SK-N-MC (cell line): ENCODE data around the gene TSEN2.
"Not testable (repeated sequence)": the region's sequence is repeated elsewhere in the genome, so short reads cannot be mapped to it uniquely, and the experiment has no call there.

Experiments used
- DNase-seq: peaks from one replicate; pipeline ENCODE4 v3.0.0-alpha.2; 2011; ENCODE audit warnings: low read depth, low spot score
- H3K27ac ChIP-seq: fragments of 200-600 bp; sonication (generic); 2 replicates; pipeline ENCODE4 v1.5.1; 2016; ENCODE audit warnings: mixed run types
- H3K36me3 ChIP-seq: fragments of 200-600 bp; sonication (generic); 2 replicates; pipeline ENCODE4 v1.6.1; 2017; ENCODE audit warnings: antibody characterized with exemption, low read length, mixed read lengths; ENCODE audit not compliant: insufficient read depth
- H3K4me3 ChIP-seq: fragments of 200-600 bp; sonication (generic); 2 replicates; pipeline ENCODE4 v1.5.1; 2016
- H3K9ac ChIP-seq: fragments of 200-600 bp; sonication (generic); 2 replicates; pipeline ENCODE4 v1.8.0; 2017; ENCODE audit warnings: mixed run types, mixed read lengths; ENCODE audit not compliant: insufficient read length
- H3K9me3 ChIP-seq: fragments of 200-600 bp; sonication (generic); 2 replicates; pipeline ENCODE4 v1.6.1; 2017; ENCODE audit warnings: low read depth, mild to moderate bottlenecking, antibody characterized with exemption, low read length, moderate library complexity, mixed read lengths
- EZH2 ChIP-seq: fragments of 200-600 bp; sonication (generic); IDR thresholded peaks from one replicate; pipeline ENCODE4 v1.6.1; 2017; ENCODE audit warnings: antibody characterized with exemption
- FOXP2 ChIP-seq: optimal IDR thresholded peaks from 2 replicates; pipeline ENCODE3; 2011; ENCODE audit warnings: mild to moderate bottlenecking, moderate library complexity; ENCODE audit not compliant: insufficient read depth; ENCODE audit errors: extremely low read length, control extremely low read depth
- POLR2AphosphoS5 ChIP-seq: IDR thresholded peaks from 2 replicates; pipeline ENCODE4 v1.6.1; 2012; ENCODE audit warnings: mild to moderate bottlenecking, low read depth, low read length, borderline replicate concordance

The TSEN2 gene

DNA sequence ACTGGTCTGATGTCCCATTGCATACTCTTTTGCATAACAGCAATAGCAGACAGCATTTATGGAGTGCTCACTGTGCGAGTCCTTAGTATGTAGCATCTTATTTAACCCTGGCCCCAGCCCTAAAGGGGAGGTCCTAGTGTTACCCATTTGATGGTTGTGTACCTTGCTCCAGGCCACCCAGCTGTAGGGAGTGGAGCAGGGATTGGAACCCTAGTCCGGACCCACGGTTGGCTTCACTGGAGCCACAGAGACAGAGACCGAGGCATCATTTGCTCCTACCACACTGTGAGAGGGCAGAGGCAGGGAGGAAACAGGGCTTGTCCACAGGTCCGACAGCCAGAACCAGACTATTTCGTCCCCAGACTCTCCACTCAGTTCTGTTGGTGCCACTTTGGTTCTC is 16.0 kb upstream of the TSEN2 start:
- Histone ChIP-seq H3K36me3 (no peaks in the 10 kb centered on the region), H3K27ac (no peak overlapping the region), H3K9me3 (no peaks in the 10 kb centered on the region), H3K9ac (no peak overlapping the region), H3K4me3 (no peak overlapping the region)
- no peak for TF ChIP-seq FOXP2
- no peak for TF ChIP-seq EZH2
- no peak for TF ChIP-seq POLR2AphosphoS5
- DNase-seq, result no peak

DNA sequence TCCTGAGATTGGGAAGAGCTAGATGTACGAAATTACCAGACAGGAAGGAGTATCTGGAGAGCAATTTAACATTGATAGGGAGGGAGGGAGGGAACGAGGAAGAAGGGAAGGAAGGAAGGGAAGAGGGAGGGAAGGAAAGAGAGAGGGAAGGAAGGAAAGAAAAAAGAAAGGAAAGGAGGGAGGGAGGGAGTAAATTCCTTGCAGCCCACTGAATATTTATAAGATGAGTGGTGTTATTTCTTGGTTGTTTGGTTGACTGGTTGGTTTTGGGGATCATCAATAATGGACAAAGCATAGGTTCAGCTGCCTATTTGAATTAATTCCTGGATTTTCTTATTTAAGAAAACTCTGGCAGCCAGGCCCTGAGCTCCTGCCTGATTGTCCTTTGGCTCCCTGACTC is 15.5 kb upstream of the TSEN2 start:
- no peak overlapping the region for H3K27ac ChIP-seq
- no peak for TF ChIP-seq POLR2AphosphoS5
- TF ChIP-seq EZH2, result no peak

DNA sequence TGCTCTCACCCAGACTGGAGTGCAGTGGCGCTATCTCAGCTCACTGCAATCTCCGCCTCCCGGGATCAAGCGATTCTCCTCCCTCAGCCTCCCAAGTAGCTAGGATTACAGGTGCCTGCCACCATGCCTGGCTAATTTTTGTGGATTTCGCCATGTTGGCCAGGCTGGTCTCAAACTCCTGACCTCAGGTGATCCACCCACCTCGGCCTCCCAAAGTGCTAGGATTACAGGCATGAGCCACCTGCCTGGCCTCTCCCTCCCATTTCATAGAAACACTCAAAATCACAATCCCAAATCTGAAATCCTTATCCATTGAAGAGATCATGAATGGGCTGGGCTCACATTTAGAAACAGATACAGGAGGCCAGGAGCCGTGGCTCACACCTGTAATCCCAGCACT is 15.1 kb upstream of the TSEN2 start:
- not testable (repeated sequence) for H3K9ac ChIP-seq, H3K9me3 ChIP-seq, DNase-seq, H3K36me3 ChIP-seq, H3K27ac ChIP-seq, H3K4me3 ChIP-seq

More for the DNA sequence above, 15.5 kb upstream of the TSEN2 start:
- Histone ChIP-seq H3K9me3 (no peaks in the 10 kb centered on the region), H3K9ac (no peak overlapping the region), H3K4me3 (no peak overlapping the region), H3K36me3 (no peaks in the 10 kb centered on the region)
- no peak for DNase-seq

DNA sequence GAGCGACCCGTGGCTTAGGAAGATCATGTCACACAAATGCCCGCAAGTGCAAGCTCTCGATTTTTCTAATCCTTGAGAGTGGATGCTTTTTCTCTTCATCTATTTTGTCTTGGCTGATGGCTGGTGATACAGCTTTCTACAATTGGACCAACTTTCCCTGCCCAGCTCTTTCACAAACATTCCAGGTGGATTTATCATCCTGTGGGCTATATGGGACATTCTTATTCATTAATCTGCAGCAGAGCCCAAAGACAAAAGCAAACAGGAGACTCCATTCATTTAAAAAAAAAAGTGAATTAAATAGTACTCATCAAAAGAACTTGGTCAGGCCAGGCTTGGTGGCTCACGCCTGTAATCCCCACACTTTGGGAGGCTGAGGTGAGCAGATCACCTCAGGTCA is 14.2 kb upstream of the TSEN2 start:
- no peaks in the 10 kb centered on the region for H3K9me3 ChIP-seq
- TF ChIP-seq EZH2 (no peak), FOXP2 (no peak), POLR2AphosphoS5 (no peak)
- no peak overlapping the region for H3K4me3 ChIP-seq
- H3K9ac ChIP-seq, result no peak overlapping the region
- no peaks in the 10 kb centered on the region for H3K36me3 ChIP-seq
- no peak for DNase-seq
- H3K27ac ChIP-seq, result no peak overlapping the region

DNA sequence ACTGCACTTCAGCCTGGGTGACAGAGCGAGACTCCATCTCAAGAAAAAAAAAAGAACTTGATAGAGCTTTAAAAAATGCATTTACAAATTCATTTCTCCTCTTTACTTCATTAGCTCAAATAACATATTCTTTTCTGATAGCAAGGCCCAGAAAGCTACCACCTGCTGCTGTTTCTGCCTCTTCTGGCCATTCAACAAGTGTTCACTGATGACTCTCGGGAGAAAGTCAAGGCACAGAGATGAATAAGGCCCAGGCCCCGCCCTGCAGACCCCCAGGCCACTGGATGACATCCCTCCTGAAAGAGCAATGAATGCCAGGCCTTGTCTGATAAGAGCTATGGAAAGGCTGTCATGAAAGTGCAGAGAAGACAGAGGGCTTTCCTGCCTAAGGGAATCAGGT is 13.6 kb upstream of the TSEN2 start:
- DNase-seq, result no peak
- Histone ChIP-seq H3K4me3 (no peak overlapping the region), H3K27ac (no peak overlapping the region), H3K9ac (no peak overlapping the region), H3K36me3 (no peaks in the 10 kb centered on the region), H3K9me3 (no peaks in the 10 kb centered on the region)
- TF ChIP-seq POLR2AphosphoS5, result no peak
- TF ChIP-seq EZH2, result no peak
- no peak for TF ChIP-seq FOXP2

DNA sequence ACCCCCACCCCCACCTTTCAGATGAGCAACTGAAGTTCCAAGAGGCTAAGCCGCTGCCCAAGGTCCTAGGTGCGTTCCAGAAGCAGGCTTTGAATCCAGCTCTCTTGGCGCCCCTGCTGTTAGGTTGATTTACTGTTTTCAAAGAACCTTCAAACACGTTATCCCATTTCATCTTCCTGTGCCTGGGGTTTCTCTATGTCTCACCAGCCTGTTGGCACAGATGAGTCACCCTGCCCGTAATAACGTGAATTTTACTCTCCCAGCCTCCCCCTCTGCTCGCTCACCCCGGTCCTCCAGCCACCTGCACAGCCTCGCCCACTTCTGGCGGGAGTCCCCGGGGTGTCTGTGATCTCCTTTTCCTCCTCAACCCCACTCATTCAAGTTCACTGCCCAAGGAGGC is 13.0 kb upstream of the TSEN2 start:
- DNase-seq, result no peak
- TF ChIP-seq FOXP2, result no peak
- no peak for TF ChIP-seq EZH2
- TF ChIP-seq POLR2AphosphoS5, result no peak
- Histone ChIP-seq H3K4me3 (no peak overlapping the region), H3K9ac (no peak overlapping the region), H3K9me3 (no peaks in the 10 kb centered on the region), H3K36me3 (no peaks in the 10 kb centered on the region), H3K27ac (no peak overlapping the region)

DNA sequence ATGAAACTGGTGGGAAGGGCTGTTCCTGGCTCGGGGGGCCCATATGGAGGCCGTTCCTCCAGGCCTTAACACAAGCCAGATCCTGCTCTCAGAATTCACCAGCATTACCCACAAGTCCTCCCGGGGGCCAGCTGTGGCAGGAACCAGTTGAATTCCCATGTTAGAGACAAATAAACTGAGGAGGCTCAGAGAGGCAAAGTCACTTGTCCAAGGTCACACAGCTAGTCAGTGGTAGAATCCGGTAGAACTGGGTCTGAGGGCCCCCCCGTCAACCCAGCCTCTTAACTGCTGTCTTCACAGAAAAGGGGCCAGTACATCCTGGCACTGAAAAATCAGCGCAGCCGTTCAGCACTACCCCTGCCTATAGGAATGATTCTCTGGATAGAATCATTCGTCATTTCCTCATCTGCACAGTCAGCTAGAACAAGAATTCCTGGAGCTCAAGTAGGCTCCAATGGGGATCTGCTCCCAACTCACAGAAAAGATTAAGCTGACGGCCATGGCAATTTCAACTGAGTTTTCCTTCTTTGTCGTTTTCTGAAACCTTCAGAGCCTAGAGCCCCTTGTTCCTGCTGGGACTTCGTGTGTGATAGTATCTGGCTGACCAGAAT is 12.2 kb upstream of the TSEN2 start:
- H3K36me3 ChIP-seq, result no peaks in the 10 kb centered on the region
- H3K9me3 ChIP-seq, result no peaks in the 10 kb centered on the region
- no peak for DNase-seq
- TF ChIP-seq POLR2AphosphoS5 (no peak), FOXP2 (no peak), EZH2 (no peak)
- H3K27ac ChIP-seq, result no peak overlapping the region
- no peak overlapping the region for H3K9ac ChIP-seq
- no peak overlapping the region for H3K4me3 ChIP-seq

DNA sequence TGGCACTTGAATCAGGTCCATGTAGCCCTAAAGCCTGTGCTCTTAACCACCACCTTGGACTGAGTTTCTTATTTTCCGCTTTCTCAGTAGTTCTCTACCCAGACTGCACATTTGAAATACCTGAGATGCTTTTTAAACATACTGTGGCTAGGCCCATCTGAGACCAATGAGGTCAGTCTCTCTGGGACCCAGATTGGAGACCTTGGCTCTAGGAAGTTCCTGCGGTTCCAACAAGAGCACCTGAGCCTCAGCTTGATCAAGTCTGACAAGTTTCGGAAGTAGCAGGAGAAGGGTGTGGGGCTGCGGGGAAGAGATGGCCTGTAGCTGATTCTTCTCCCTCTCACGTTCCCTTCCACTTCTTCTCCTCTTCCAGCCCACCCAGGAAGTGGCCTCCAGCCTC is 11.5 kb upstream of the TSEN2 start:
- H3K9ac ChIP-seq, result no peak overlapping the region
- H3K27ac ChIP-seq, result no peak overlapping the region
- H3K36me3 ChIP-seq, result no peaks in the 10 kb centered on the region
- TF ChIP-seq FOXP2 (no peak), EZH2 (no peak), POLR2AphosphoS5 (no peak)
- H3K4me3 ChIP-seq, result no peak overlapping the region
- no peak for DNase-seq
- no peaks in the 10 kb centered on the region for H3K9me3 ChIP-seq

DNA sequence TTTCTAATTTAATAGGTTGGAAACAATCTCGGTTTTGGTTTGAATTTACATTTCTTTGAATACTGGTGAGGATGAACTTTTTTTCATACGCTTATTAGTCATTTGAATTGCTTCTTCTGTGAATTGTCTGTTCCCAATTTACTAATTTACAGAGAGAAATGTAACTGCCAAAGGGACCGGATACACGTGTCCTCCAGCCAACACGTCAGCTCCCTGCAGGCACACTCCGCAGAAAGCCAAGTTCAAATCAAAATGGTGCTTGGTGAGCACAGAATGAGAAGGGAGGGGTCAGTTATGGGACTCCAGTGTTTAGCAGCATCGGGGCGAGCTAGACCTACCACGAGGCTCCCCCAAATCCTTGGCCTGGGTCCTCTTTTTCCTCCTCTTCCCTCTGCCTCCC is 10.8 kb upstream of the TSEN2 start:
- no peak for DNase-seq
- no peak overlapping the region for H3K9ac ChIP-seq
- no peaks in the 10 kb centered on the region for H3K9me3 ChIP-seq
- TF ChIP-seq EZH2 (no peak), POLR2AphosphoS5 (no peak), FOXP2 (no peak)
- H3K36me3 ChIP-seq, result no peaks in the 10 kb centered on the region
- H3K4me3 ChIP-seq, result no peak overlapping the region
- no peak overlapping the region for H3K27ac ChIP-seq
